CD4-positive, alpha-beta T cell treated with Interleukin-17A for 1 hour (primary cell): Measurements from ENCODE around the gene KIAA0513.

Experiments used
- DNase-seq: peaks from one replicate; pipeline ENCODE4 v3.0.0-alpha.2; 2020

Gene KIAA0513

GRCh38 chr16:85075236-85075924 lies 47.8 kb downstream of the KIAA0513 start:
- no peak for DNase-seq

GRCh38 chr16:85077039-85077438 lies 49.4 kb downstream of the KIAA0513 start:
- DNase-seq: no peak

- no peak for DNase-seq
Measured at GRCh38 chr16:85077576-85078125, 50.1 kb downstream of the KIAA0513 start.

- DNase-seq: no peak
Measured at GRCh38 chr16:85078226-85078625, 50.6 kb downstream of the KIAA0513 start.

GRCh38 chr16:85078952-85079351 lies 51.4 kb downstream of the KIAA0513 start:
- no peak for DNase-seq

- DNase-seq: no peak
Measured at GRCh38 chr16:85079785-85080570, 52.4 kb downstream of the KIAA0513 start.

GRCh38 chr16:85081038-85081437 lies 53.4 kb downstream of the KIAA0513 start:
- DNase-seq: no peak

- DNase-seq: no peak
Measured at GRCh38 chr16:85081765-85082164, 54.2 kb downstream of the KIAA0513 start.

GRCh38 chr16:85082173-85083050 lies 54.8 kb downstream of the KIAA0513 start:
- no peak for DNase-seq

GRCh38 chr16:85083051-85083639 lies 55.5 kb downstream of the KIAA0513 start:
- no peak for DNase-seq

- no peak for DNase-seq
Measured at GRCh38 chr16:85084841-85085510, 57.4 kb downstream of the KIAA0513 start.

GRCh38 chr16:85085721-85086120 lies 58.1 kb downstream of the KIAA0513 start:
- DNase-seq: no peak

- DNase-seq: peak; percentile 80
Measured at GRCh38 chr16:85086347-85087291, 59.0 kb downstream of the KIAA0513 start.

GRCh38 chr16:85087899-85088569 lies 60.4 kb downstream of the KIAA0513 start:
- no peak for DNase-seq

- no peak for DNase-seq
Measured at GRCh38 chr16:85088570-85089199, 61.1 kb downstream of the KIAA0513 start.

GRCh38 chr16:85089525-85089924 lies 61.9 kb downstream of the KIAA0513 start:
- no peak for DNase-seq

- no peak for DNase-seq
Measured at GRCh38 chr16:85090181-85090580, 62.6 kb downstream of the KIAA0513 start.

- DNase-seq: no peak
Measured at GRCh38 chr16:85090873-85091521, 63.4 kb downstream of the KIAA0513 start.

- DNase-seq: no peak
Measured at GRCh38 chr16:85091522-85091910, 63.9 kb downstream of the KIAA0513 start.
